NCI-H1694 (cell line): ENCODE data around the gene OTUB1.

Experiments used
- DNase-seq: peaks from one replicate; lab custom pipeline; 2025; lab: John Stamatoyannopoulos, UW

Gene OTUB1

DNA sequence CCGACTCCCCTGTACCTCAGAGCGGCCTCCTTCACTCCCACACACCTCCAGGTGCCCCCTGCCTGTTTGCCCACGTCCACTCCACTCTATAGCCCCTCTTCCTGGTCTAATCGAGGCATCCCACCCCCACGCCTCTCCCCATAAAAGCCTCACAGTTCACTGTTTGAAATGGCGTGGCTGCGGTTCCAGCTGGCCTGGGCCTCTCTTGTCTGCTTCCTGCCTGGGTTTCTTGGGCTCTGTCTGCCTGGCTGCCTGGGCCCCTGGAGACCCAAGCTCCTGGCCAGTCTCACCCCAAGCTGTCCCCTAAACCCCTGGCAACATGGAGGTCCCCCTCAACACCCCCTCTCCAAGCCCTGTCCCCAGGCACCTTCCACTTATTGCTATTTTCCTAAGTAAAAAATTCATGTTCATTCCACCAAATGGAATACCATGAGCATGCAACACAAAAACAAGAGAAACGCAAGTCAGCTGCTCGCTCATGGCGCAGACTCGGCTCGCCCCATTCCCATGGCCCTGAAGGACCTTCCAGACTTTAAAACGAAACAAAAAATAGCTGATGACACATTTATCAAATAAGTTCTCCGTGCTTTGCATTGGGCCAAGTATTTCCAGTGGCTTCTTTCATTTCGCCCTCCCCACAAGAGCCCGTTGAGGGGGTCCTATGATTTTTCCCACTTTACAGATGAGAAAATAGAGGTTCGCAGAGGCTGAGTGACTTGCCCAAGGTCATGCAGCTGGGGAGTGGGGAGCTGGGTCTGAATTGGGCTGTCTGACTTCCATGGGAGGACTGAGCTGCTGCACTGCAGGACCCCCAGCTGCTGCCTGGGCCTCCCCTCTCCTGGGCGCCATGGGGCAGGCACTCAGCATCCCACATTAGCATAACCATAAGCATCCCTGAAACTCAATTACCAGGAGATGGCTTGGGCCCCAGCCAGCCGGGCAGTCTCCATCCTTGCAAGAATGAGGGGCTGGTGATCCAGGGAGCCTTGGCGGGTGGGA, 37.8 kb downstream of the OTUB1 start:
- no peak for DNase-seq

DNA sequence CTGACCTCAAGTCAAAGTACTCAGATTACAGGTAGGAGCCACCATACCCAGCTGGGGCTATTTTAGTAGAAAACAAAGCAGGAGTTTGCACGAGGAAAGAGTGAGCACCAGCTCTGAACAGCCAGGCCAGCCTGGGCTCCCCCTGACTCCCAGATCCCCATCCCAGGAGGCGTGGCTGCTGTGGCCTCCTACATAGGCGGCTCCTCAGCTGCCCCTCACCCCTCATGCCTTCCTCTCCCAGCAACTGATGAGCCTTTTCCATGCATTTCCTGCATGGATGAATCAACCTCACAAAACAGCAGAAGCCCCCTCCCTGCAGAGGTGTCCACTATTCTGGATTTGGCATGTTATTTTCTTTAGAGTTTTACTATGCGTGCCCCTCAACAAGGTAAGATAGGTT, 39.0 kb downstream of the OTUB1 start:
- DNase-seq, result no peak

DNA sequence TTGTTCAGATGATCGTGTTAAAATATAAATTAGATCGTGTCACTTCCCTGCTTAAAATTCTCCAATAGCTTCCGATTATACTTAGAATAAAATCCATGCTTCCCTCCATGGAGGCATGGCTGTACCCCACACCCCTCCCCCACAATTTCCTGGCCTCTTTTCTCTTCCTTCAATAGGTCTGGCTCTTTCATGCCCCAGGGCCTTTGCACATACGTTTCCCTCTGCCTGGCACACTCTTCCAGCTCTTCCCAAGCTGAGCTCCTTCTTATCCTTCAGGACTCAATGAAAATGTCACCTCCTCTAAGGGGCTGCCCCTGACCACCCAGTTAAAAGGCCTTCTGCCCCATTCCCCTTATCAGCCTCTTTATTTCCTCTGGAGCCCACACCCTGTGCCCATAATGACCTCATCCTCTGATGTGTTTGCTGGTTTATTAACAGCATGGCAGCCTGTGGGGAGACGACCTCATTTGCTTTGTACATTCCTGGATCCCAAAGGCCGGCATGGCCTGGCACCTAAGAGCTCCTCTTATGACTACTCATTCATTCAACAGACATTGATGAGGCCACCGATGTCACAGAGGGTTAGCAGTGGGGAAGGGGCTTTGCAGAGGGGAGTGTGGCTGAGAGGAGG, 40.5 kb downstream of the OTUB1 start:
- DNase-seq, result no peak

DNA sequence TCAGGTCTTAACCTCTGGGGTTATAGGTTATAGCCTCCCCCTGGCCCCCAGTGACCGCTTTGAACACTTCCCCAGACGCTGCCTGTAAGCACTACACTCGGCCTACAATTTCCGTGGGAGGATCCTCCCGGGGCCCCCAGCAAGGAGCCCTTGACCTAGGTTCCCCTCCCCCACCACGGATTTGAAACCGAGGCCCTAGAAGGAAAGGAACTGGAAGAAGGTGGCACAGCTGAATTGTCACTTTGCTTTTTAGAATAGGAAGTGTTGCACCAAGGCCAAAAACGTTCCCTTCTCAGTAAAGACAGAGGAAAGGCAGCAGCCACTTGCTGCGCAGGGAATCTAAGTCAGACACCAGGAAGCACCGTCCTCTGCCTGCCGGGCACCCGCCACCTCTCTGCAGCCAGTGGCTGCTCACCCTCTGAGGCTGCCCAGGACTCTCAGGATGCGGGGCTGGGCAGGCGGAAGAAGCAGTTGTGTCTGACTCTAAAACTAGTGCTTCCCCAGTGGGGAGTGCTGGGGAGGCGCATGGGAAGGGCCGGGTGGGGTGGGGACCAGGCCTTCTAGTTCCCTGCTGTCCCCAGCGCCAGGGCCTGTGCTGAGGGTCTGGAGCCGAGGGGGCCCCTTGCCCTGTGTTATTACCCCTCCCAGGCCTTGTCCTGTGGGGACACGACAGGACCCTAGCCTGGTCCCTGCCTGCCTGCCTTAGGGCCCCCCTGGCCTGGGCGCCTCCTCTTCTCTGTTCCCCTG, 41.6 kb downstream of the OTUB1 start:
- DNase-seq, result no peak

DNA sequence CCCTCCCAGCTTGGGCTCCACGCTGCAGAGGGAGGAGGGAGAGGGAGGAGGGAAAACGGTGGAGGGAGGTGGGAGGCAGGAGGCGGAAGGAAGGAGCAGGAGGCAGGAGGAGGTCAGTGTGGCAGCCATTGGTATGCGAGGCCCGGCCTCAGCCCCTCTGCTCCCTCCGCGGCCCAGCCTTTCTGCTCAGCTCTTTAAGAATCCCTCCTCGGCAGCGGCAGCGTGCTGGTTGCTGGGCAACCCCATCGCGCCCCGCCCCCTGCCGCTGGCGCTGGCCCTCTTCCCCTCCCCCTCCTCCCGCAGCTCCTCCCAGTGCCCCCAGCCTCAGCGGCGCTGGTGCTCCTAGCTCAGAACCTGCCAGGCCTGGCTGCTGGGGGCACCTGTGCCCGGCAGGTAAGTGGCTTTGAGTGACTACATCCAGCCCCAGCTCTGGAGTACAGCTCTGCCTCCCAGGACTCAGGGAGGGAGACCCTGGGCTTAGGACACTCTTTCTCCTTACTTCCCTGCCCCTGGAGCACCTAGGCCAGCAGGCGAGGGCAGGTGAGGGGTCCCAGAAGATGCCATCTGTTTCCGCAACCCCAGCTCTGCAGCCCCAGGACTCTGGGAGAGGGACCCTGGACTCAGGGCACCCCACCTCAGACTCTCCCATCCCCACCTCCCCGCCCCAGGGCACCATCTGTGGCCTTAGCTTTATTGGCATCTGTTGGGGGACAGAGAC, 42.3 kb downstream of the OTUB1 start:
- no peak for DNase-seq

DNA sequence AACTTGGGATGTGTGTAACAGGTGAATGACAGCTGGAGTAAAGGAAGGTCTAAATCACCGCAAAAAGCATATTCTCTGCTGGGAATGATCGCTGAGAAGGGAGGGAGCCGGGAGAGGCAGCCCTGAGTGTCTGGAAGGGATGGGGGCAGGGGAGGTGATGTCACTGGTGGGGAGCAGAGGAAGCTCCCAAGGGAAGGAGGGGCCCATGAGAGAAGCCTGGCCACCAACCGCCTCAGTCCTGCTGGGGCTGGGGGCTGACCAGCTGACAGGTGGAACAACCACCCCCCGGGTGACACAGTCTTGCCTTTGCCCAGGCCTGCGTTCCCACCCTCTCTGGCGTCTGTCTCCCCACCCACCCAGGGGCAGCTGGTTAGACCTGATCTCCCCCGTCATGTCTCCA, 43.5 kb downstream of the OTUB1 start:
- DNase-seq, result no peak

DNA sequence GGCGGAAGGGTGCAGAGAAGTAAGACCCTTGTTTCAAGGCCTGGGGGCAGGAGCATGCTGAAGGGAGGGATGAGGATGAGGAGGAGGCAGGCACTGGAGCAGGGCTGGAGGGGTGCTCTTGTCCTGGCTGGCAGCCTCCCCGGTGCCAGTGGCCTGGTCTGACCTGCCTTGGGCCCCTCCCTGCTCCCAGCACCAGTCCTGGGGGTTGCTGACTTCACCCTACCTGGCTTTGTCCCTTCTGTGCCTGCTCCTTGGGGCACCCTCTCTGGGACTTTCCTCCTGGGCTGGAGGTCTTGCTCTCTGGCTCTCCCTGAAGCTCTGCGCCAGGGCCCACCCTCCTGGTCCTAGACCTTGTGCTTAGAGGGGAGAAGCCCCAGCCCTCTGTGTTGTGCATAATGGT, 44.8 kb downstream of the OTUB1 start:
- no peak for DNase-seq

DNA sequence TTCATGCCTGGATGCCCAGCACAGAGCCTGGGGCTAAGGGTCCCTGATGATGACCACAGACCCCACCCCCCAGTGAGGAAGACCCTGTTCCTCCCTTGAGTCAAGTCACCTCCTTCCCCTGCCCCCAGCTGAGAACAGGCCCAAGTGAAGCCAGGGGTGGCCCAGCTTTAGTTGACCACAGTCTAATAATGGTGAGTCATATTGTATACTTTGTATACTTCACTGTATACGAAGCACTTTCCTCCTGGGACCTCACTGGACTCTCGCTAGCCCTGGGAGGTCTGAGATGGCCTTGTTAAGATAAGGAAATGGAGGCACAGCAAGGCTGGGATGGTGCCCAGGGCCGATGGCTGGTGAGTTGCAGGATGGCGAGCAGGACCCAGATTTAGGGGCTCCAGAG, 45.8 kb downstream of the OTUB1 start:
- DNase-seq, result no peak

DNA sequence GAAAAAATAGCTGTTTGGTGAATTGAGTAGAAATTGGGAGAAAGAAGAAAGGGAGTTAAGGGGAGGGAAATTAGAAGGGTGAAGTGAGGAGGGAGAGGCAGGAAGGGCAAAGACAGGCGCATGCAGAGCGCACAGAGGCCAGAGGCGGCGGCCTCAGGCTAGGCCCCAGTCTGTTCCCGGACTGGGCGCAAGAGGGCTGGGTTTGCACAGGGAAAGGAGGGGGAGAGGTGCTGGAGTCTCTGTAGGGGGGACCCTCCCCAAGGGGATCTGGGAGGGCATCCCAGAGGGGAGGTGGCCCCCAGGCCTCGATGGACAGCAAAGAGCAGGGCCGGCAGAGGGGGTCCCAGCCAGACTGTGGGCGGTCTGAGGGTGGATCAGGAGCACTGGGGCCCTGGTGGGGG, 48.2 kb downstream of the OTUB1 start:
- no peak for DNase-seq

DNA sequence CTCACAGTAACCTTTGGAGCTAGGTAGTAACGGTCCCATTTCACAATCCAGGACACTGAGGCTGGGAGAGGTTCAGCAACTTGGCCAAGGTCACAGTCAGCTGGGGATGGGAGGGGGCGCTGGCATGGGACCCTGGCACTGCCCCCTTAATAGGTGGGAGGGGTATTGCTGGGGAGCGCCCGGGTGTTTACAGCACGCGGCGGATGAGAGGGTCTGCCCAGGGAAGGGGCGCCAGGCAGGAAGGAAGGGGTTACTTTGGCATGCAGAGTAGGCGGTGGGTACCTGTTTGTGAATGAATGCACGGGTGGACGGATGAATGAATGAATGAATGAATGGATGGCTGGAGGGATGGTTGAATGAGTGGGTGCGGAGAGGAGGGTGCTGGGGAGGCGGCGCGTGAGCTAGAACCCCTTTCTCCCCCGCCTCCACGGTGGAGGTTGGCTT, 48.9 kb downstream of the OTUB1 start:
- no peak for DNase-seq

DNA sequence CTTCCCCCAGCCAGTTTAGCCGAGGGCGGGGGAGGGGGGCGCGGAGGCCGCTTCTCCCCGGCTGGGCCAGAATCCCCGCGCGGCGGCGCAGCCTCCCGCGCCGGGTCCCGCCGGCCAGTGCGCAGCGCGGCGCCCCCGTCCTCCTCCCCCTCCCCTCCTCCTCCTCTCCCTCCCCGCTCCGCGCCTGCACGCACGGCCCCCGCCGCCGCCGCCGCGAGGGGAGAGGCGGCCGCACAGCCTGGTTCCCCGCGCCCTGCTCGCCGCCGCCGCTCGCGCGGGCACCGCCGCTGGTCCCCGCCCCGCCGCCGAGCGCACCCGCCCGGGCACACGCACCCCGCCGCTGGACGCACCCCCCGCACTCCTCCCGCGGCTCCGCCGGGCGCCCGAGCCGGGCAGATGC, 49.3 kb downstream of the OTUB1 start, which contains the start of gene FLRT1:
FLRT1 (plus strand) TSS at position 356 of the 400 bp plus-strand sequence. CDS start 80,337 bp downstream, outside the sequence.
- DNase-seq, result no peak

DNA sequence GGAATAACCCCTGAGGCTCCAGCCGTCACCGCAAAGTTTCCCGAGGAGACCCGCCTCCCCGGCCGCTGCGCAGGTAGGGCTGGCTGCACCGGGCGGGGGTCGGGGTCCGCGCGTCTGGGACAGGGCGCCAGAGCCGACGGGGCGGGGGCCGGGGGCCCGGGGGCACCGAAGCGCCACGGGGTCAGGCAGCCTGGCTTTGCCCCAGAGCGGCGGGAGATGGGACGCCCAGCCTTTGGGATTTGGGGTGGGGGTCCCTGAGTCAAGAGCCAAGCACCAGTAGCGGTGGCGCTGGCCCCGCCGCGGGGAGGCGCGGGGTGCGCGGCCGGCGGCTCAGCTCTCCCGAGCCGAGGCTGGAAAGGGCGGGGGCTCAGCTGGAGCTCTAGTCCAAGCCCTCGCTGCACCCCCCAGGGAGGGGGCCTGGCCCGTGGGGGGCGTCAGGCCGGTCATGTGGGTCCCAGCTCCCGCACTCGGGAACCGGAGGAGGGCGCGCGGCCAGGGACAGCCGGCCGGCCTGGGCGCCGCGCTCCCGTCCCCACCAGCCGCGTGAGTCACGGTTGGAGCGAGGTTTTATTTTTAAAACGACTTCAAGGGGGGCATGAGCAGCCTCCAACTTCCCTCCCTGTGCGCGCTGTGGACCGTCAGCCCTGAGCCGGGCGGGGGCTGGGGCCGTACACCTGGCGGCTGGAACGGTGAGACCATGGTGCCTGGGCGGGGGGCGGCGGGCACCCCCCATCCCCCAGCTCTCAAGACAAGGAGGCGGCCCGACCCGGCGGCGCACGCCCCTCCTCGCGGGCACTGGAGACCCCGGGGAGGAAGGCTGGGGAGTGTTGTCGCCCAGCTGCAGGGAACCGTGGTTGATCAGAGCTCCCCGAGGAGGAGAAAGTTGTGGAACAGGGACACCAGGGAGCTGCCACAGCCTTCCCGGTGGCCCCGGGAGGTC, 50.1 kb downstream of the OTUB1 start:
- DNase-seq, result no peak

DNA sequence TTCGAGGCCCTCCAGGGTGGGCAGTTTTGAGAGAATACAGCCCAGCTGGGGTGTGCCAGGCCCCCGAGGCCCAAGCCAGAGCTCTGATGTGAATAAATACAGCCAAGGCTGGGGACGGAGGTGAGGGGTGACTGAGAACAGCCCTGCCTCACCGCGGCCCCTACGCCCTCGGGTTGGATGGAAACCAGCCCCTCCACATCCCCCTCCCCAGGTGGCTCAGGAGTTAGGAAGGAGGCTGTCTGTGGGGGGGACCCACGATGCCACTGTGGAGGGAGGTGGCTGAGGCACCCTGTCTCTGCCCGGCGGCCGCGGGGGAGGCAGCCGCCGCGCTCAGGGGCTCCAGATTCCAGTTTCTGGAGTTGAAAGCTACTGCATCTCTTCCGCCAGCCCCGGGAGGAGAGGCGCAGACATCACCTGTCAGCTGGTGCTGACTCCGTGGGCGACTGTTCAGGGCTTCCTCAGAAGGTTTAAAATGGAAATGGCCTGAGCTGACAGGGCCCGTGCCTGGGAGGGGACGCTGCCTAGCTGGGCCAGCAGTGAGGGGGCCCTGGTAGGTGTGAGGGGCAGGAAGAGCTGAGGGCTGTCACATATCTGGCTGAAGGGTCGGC, 50.9 kb downstream of the OTUB1 start:
- no peak for DNase-seq

DNA sequence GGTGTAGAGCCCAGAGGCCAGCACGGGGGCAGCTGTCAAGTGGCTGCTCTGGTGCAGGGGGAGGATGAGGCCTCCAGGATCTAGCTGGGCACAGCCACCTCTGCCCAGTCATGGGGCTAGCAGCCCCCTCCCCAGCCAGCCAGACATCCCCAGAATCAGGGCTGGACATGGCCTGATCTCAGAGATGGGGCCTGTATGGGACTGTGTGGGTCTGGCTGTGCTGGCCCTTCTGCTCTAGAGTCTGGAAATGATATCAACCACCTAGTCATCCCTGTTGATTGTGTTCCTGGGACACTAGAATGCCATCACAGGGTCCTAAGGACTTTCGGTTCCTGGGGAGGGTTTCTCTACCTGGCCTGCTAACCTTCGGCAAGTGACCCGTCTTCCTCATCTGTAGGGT, 52.3 kb downstream of the OTUB1 start:
- no peak for DNase-seq

DNA sequence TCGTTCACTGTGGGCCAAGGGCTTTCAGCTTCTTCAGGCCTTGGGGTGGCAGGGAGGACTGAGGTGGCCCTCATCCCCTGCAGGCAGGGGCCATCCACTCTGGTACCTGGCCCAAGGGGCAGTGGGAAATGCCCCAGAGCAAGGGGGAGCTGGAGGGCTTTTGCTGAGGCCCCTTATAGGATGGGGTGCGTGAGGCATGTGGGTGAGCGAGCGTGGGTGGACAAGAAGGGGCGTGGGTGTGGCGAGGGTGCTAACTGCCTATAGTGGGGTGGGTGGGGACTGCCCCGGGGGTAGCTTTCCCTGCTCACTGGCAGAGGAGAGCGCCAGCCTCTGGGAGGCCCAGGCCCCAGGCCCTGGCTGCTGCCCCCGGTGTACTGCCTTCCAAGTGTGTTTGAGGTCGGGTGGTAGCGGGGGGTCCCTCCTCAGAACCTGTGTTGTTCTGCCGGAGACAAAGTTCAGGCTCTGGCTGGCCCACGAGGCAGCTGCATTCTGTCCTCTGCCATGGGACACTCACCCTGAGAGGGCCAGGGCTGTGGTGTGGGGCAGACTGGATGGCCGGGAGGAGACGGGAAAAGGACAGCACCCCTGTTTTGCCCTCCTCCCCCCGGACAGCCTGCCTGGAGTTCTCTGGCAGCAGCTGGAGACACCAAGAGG, 52.9 kb downstream of the OTUB1 start:
- DNase-seq, result no peak

DNA sequence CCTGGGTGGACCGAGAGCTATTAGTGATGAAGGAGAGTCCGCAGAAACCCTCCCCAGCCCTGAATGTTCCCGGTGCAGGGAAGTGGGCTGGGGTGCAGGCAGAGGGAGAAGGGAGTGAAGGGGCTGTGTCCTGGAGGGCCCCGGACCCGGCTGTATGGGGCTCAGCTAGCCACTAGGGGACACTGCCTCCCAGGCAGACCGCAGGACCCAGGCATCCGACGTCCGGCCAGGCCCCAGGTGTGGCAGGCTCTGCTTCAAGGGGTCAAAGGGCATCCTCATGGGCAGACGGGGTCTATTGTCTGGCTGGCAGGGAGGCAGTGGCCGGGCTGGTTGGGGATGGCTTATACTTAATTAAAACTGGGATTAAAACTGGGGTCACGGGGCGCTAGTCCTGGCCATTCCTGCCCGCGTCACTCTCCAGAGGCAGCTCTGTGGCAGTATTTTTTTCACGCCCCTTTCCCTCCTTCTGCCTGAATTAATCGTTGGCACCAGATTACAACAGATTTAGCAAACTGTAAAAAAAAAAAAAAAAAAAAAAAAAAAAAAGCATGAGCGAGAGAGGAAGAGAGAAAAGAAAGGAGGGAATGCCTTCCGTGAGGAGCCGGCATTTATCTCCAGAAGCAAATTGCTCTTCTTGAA, 54.6 kb downstream of the OTUB1 start:
- peak; percentile 39 for DNase-seq

DNA sequence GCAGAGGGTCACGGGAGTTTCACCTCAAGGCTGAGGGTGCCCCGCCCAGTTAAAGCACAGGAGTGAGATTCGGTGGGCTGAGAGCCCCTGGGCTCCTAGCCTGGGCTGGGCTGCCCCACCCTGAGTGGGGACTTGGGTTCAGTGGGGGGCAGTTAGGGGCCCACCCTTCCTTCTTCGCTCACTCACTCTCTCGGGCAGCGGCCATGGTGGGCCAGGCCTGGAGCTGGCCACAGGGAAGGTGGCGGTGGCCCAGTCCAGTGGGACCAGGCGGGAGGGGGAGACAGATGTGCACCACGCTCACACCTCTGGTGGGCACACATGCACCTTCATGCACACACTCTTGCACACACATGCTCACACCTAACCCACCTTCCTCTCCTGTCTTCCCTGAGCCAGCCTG, 55.6 kb downstream of the OTUB1 start:
- DNase-seq, result no peak

DNA sequence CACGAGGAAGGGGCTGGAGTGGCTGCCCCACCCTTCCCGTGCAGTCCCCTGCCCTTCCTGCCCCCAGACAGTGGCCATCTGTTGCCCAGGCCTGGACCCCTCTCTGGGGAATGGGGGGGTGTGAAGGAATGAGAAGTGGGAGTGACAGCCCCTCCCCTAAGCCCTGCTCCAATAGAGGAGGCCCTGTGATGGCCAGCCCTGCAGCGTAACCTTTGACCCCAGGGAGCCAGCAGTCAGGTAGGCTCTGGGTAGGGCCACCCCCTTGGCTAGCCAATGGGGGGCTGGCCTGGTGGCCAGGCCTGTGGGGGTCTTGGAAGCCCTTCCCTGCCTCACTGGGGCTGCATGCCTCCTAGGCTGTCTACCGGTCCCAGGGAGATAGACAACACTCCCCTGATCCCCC, 56.1 kb downstream of the OTUB1 start:
- no peak for DNase-seq

DNA sequence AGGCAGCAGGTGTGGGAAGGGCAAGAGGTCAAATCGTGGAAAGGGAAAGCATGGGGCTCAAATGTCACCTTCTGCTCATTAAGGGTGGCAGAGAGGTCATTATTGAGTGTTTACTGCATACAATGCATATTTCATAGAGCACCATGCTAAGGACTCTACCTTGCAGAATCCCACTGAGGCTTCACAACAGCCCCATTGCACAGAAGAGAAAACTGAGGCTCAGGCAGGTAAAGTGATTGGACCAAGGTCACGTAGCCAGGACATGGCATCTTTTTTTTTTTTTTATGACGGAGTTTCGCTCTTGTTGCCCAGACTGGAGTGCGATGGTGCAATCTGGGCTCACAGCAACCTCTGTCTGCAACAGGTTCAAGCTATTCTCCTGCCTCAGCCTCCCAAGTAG, 57.3 kb downstream of the OTUB1 start:
- DNase-seq, result no peak
